Erythroblast (primary cell): Measurements from ENCODE around the gene ARHGEF12.

Experiments
- GATA1 ChIP-seq: IDR thresholded peaks from 2 replicates; pipeline ENCODE4 v1.6.1; 2011; ENCODE audit warnings: low read depth, mild to moderate bottlenecking, control low read depth, low read length, moderate library complexity
- POLR2A ChIP-seq: IDR thresholded peaks from 2 replicates; pipeline ENCODE4 v1.6.1; 2011; ENCODE audit warnings: mild to moderate bottlenecking, low read length

- TF ChIP-seq POLR2A (no peak), GATA1 (no peak)
These were observed 61.9 kb downstream of the ARHGEF12 start for GRCh38 chr11:120398132-120398531.
